Measurements from ENCODE around the gene BUD13.
"Not testable (repeated sequence)": the region's sequence is repeated elsewhere in the genome, so short reads cannot be mapped to it uniquely, and the experiment has no call there.

Gene BUD13

DNA sequence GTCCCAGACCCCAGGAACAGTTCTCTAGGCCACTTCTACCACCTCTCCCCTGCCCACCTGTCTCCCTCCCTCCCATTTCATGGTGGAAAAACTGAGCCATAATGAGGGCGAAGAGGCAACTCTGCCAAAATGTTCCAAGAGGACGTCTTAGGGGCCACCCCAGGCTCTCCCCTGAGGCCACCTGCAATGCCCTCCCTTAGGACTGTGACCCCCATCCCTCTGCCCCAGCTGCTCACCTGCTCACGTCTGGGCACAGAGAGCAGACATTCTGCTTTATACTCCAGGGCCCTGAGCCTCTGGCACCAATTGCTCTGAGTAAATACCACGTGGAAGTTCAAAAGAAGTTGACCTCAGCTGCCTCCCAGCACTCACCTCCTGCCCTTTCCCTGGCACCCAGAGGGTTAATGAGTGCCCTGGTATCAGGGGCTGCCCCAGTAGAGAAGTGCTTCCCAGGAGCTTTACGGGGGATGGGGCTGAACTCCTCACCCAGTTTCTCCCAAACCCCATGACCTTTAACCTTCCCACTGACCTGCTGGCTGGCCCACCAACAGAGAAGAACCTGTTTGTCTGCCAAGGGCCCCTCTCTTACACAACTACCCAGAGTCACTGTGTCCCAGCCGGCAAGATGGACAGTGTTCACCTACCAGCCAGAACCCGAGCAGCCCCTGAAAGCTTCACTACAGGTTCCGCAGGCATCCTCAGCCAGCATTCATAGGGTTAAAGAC lies 19.5 kb upstream of the BUD13 start:
- DNase-seq (ENCODE audit: low read depth in 2 of 2): no peak

DNA sequence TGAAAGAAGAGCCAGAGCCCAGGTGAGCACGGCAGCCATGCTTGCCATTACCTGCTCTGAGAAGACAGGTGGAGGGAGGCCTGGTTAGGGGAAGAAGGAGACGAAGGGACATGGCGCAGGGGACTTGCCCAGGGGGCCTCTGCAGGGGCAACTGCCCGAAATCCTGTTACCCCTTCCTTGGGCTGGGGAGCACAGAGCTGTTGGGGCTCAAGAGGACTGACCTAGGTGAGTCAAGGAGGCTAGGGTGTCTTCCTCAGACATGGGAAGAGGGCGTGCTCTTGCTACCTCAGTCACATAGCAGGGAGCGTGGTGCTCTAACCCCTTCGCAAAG lies 19.0 kb upstream of the BUD13 start, which contains the start of gene APOA5:
Gene APOA5, minus strand, starts transcription at position 67 of the 331 bp plus-strand sequence. Its CDS starts 19 bp downstream, at position 48.
- DNase-seq (ENCODE audit: low read depth in 2 of 2): no peak

GRCh38 chr11:116791002-116791812 lies 18.4 kb upstream of the BUD13 start:
- DNase-seq (ENCODE audit: low read depth in 2 of 2): peak; percentile 55 to 57

DNA sequence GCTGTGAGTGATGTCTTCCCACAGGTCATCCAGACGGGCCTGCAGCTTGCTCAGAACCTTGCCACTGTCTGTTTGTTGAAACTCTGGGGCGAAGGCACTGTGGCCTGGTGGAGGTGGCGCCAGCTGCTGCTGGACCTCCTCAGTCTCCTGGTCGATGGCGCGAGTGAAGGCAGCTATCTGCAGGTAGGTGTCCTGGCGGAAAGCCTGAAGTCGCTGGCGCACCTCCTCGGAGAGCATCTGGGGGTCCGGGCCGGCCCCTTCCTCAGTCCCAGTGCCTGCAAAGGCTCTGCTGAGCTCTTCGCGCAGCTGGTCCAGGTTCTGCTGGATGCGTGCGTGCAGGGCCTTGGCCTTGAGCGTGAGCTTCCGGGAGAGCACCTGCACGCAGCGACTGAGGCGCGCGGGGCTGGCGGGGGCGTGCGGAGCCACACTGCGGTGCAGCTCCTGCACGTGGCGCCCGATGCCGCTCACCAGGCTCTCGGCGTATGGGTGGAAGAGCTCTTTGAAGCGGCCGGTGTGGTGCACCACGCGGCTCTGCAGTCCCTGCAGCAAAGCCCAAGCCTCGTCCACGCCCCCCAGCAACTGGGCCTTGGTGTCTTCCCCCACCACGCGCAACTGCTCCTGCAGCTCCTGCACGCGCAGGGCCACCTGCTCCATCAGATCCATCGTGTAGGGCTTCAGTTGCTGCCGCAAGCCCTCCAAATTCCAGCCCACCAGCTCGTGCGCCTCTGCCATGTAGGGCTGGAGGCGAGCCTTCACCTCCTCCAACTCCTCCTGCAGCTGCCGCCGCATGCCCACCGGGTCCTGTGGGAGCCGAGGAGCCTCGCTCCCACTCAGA lies 17.6 kb upstream of the BUD13 start:
- DNase-seq (ENCODE audit: low read depth in 2 of 2): no peak

GRCh38 chr11:116788975-116789374 lies 16.2 kb upstream of the BUD13 start:
- no peak for DNase-seq (ENCODE audit: low read depth in 2 of 2)

DNA sequence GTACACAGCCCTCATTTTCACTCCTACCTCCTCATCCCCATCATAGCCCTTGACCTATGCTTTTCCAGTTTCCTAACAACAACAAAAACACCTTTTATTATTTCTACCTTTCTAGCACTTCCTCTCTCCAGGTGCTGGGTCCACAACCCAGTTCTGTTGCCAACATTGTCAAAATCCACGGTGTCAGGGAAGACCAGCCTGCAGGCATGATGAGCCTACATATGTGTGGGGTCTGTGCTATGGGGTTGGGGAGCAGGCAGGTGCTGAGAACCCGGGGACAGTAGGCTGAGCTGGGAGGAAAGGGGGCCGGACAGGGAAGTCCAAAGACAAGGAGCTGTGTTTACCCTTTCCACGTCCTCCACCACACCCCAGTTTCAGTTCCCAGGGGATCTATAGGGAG lies 15.7 kb upstream of the BUD13 start:
- DNase-seq (ENCODE audit: low read depth in 2 of 2): no peak

DNA sequence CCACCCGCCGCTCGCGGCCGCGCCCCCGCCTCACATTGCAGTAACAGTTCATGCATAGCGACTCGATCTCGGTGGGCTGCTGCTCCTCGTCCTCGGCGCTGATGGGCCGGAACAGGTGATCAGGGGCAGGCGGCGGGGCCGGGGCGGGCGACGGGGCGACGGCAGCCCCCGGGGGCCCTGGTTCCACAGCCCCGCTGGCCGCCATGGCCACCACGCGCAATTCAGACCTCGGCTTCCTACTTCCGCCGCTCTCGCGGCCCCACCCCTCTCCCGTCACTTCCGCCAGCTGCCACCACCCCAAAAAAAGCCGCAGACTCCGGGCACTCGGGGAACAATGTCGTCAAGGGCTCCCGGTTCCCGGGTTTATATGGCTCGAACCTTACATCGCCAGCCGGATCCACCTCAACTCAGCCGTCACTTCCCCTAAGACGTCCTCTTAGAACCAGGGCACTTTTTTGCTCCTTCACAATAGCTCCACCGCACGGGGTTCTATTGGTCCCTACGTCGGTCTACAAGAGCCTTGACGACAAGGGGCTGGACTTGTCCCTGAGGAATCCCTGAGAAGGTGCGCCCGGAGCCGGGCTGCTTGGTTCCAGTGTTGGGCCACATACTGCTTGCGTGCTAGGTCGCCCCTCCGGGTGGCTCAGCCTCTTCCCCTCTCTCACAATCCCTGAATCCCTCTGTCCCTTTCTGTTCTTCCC lies 15.1 kb upstream of the BUD13 start, which contains the start of gene ZPR1:
Gene ZPR1, minus strand, starts transcription at position 238 of the 701 bp plus-strand sequence. Its CDS starts 33 bp downstream, at position 205.
- DNase-seq (ENCODE audit: low read depth in 2 of 2): peak; percentile 71 to 74

DNA sequence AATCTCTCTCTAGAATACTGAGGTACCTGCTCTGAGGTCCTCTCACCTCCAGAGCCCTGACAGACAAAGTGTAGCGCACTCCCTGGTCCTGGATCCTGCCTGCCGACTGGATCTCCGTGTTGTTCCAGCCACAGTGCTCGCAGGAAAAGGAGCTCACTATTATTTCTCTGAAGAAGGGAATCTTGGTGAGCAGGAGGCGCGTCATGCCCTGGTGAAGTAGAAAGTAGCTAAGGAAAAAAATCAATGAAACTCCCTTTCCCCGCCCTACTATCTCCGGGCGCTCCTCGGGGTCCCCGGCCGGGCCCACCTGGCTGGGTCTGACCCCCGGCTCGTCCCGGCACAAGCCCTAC lies 14.6 kb upstream of the BUD13 start:
- DNase-seq (ENCODE audit: low read depth in 2 of 2): no peak

DNA sequence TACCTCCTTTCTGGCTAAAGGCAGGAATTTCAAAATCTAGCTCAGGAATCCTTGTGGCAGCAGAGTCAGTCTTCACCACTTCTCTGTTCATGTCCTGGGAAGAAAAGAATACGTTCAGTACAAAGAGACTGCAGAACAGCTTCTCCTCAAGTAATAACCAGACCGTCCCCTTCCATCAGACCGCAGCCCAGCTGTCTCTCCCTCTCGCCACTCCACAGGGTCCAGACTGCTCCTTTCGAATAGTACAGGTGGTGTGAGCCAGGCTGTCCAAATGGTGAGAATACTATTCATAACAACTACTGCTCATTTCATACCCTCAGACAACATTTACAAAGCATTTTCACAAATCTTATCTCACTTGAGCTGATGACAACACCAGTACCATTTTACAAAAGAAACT lies 14.2 kb upstream of the BUD13 start:
- DNase-seq (ENCODE audit: low read depth in 2 of 2): no peak

GRCh38 chr11:116786326-116786725 lies 13.5 kb upstream of the BUD13 start:
- no peak for DNase-seq (ENCODE audit: low read depth in 2 of 2)

- DNase-seq (ENCODE audit: low read depth in 2 of 2): no peak
Observed at GRCh38 chr11:116782728-116783127, 9.9 kb upstream of the BUD13 start.

DNA sequence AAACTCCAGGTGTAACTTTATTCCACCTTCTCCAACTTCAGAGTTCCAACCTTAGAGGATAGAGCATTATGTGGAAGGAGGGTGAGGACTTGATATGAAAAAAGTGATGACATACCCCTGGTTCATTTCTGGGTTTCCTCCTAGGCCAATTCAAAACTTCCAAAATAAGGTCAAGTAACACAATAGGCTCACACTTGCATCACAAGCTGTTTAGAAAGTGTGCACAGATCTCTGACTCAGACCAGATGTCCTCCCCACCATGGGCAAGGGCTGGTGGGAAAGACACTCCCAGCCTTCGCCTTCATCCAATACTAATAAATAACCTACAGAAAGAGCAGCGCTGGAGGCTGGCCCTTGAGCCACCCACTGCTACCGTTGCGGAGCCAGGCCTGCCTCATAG lies 5.8 kb upstream of the BUD13 start:
- no peak for DNase-seq (ENCODE audit: low read depth in 2 of 2)

GRCh38 chr11:116777056-116777455 lies 4.3 kb upstream of the BUD13 start:
- DNase-seq (ENCODE audit: low read depth in 2 of 2): no peak

DNA sequence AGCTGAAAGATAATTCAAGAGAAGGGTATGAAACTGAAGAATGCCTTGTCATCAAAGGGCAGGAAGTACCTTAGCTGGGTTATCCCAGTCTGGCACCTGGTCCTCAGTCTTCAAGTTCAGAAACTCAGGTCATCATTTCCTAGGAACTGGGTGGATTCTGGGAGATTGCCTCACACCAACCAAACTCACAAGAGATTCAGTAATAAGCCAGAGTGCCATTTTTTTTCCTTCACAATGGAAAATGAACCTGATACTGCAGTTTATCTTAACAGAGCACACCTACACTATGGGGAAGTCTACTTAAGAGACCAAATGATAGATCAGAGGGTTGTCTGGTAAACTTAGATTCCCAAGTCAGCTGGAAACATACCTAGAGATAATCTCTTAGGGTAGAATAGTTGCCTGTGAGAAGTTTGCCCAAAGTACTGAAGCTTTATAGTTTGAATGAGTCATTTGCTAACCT lies 3.8 kb upstream of the BUD13 start:
- no peak for DNase-seq (ENCODE audit: low read depth in 2 of 2)

- no peak for DNase-seq (ENCODE audit: low read depth in 2 of 2)
Observed at GRCh38 chr11:116775975-116776374, 3.2 kb upstream of the BUD13 start.

GRCh38 chr11:116774661-116775060 lies 1.9 kb upstream of the BUD13 start:
- no peak for DNase-seq (ENCODE audit: low read depth in 2 of 2)

DNA sequence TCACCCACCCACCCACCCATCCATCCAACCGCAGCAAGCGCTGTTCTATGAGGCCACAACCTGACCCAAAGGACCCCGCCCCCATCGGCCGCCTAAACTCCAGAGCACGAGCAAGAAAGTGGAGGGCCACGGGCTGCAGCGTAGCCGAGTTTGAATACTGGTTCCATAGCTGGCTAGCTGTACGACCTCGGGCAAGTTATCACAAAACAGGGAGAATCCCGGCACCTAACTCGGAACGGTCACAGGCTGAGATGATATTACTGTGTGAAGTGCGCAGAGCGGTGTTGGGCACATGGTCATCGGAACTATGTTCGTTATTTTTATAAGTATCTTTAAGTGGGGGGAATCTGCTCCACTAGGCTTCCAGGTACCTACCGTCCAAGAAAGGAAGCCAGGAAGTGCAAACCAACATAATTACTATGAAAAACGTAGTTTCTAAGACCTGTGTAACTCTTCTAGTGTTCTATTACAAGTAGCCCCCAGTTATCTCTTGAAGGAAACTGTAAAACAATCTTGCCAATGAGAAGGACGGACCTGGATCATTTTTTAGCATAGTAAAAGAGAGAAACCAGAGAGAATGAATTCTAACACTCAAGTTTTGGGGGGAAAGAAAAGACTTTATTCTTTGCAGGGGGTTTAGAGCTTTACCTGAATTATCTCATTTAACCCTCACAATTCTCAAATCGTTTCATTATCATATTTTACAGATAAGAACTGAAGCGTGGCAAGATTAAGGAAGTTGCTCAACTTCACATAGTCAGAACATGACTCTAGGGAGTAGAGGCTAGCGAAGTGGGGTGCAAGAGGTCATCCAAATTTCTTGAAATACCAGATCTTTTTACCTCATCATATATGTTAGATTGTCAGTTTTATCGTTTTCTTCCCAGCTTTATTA lies 663 bp upstream of the BUD13 start:
- DNase-seq (ENCODE audit: low read depth in 2 of 2): no peak

DNA sequence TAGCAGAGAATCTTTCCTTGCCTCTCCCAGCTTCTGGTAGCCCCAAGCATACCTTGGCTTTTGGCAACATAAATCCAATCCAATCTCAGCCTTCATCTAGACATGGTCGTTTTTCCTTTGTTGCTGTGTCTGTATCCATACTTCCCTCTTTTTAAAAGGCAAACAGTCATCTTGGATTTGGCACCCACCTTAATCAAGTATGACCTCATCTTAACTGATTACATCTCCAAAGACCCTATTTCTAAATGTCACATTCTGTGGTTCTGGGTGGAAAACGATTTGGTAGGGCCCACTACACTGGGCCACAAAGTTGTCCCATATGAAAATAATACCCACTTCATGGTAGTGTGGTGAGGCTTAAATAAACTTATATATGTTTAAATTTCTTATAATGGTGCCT lies 852 bp downstream of the BUD13 start:
- no peak for DNase-seq (ENCODE audit: low read depth in 2 of 2)

GRCh38 chr11:116762132-116762531 lies 10.7 kb downstream of the BUD13 start:
- DNase-seq (ENCODE audit: low read depth in 2 of 2): no peak

- not testable (repeated sequence) for DNase-seq (ENCODE audit: low read depth in 2 of 2)
Observed at GRCh38 chr11:116756044-116756443, 16.7 kb downstream of the BUD13 start.

Data from stimulated activated CD8-positive, alpha-beta memory T cell treated with anti-CD3 and anti-CD28 coated beads, Interleukin-15, amount 100 ng/mL, for 48 hours (primary cell).